Neuron (in vitro differentiated cells): Measurements from ENCODE around the gene MAP1LC3C.
"Not testable (repeated sequence)": the region's sequence is repeated elsewhere in the genome, so short reads cannot be mapped to it uniquely, and the experiment has no call there.

Source experiments
- H2AFZ ChIP-seq: one replicate; pipeline ENCODE4 v1.6.1; 2013; ENCODE audit warnings: low read depth, mild to moderate bottlenecking, inconsistent platforms, low read length, moderate library complexity
- H3K27me3 ChIP-seq: one replicate; pipeline ENCODE4 v1.6.1; 2013; ENCODE audit warnings: low read length; ENCODE audit not compliant: insufficient read depth
- H3K36me3 ChIP-seq: one replicate; pipeline ENCODE4 v1.6.1; 2013; ENCODE audit warnings: low read length; ENCODE audit not compliant: insufficient read depth
- H3K4me1 ChIP-seq: one replicate; pipeline ENCODE4 v1.6.1; 2013; ENCODE audit warnings: low read length; ENCODE audit not compliant: insufficient read depth
- H3K4me3 ChIP-seq: 2 replicates; pipeline ENCODE4 v1.5.1; 2013; ENCODE audit warnings: mild to moderate bottlenecking, low read length, moderate library complexity
- H3K9me3 ChIP-seq: one replicate; pipeline ENCODE4 v1.6.1; 2013; ENCODE audit warnings: low read length

Gene MAP1LC3C

GRCh38 chr1:242005866-242006535 lies 7.1 kb upstream of the MAP1LC3C start:
- H3K9me3 ChIP-seq = no peaks in the 10 kb centered on the region
- H3K4me1 ChIP-seq = no peaks in the 10 kb centered on the region
- no peaks in the 10 kb centered on the region for H3K36me3 ChIP-seq
- H2AFZ ChIP-seq = no peak overlapping the region
- H3K27me3 ChIP-seq = no peaks in the 10 kb centered on the region
- no peak overlapping the region for H3K4me3 ChIP-seq

GRCh38 chr1:242004751-242005495 lies 6.0 kb upstream of the MAP1LC3C start:
- Histone ChIP-seq H3K27me3 (no peaks in the 10 kb centered on the region), H3K9me3 (no peaks in the 10 kb centered on the region), H3K4me3 (no peak overlapping the region), H3K36me3 (no peaks in the 10 kb centered on the region), H2AFZ (no peak overlapping the region), H3K4me1 (no peaks in the 10 kb centered on the region)

- H3K4me3 ChIP-seq = no peak overlapping the region
- H3K36me3 ChIP-seq = no peaks in the 10 kb centered on the region
- H3K27me3 ChIP-seq = no peaks in the 10 kb centered on the region
- H2AFZ ChIP-seq = no peak overlapping the region
- no peaks in the 10 kb centered on the region for H3K9me3 ChIP-seq
- peaks cover 11% of the 10 kb centered on the region for H3K4me1 ChIP-seq
These were observed 3.6 kb upstream of the MAP1LC3C start for GRCh38 chr1:242002510-242002909.

- no peaks in the 10 kb centered on the region for H3K9me3 ChIP-seq
- H3K4me1 ChIP-seq = peaks cover 11% of the 10 kb centered on the region
- H3K36me3 ChIP-seq = no peaks in the 10 kb centered on the region
- H3K27me3 ChIP-seq = no peaks in the 10 kb centered on the region
- H3K4me3 ChIP-seq = no peak overlapping the region
- no peak overlapping the region for H2AFZ ChIP-seq
These were observed 3.2 kb upstream of the MAP1LC3C start for GRCh38 chr1:242002072-242002471.

GRCh38 chr1:242000434-242000833 lies 1.5 kb upstream of the MAP1LC3C start:
- Histone ChIP-seq H3K27me3 (no peaks in the 10 kb centered on the region), H3K36me3 (no peaks in the 10 kb centered on the region), H3K4me3 (no peak overlapping the region), H3K4me1 (peaks cover 11% of the 10 kb centered on the region), H2AFZ (no peak overlapping the region), H3K9me3 (no peaks in the 10 kb centered on the region)

- Histone ChIP-seq H3K9me3 (no peaks in the 10 kb centered on the region), H3K4me3 (peak overlapping the region; percentile 38), H3K4me1 (peaks cover 11% of the 10 kb centered on the region), H3K36me3 (no peaks in the 10 kb centered on the region), H3K27me3 (no peaks in the 10 kb centered on the region), H2AFZ (peak overlapping the region; percentile 52)
These were observed 431 bp downstream of the MAP1LC3C start for GRCh38 chr1:241998412-241998921.

GRCh38 chr1:241997401-241997998 lies 1.4 kb downstream of the MAP1LC3C start:
- no peaks in the 10 kb centered on the region for H3K9me3 ChIP-seq
- no peak overlapping the region for H2AFZ ChIP-seq
- H3K36me3 ChIP-seq = no peaks in the 10 kb centered on the region
- H3K27me3 ChIP-seq = no peaks in the 10 kb centered on the region
- no peak overlapping the region for H3K4me3 ChIP-seq
- H3K4me1 ChIP-seq = peaks cover 11% of the 10 kb centered on the region

- Histone ChIP-seq H3K27me3 (no peaks in the 10 kb centered on the region), H3K9me3 (no peaks in the 10 kb centered on the region), H2AFZ (no peak overlapping the region), H3K4me3 (no peak overlapping the region), H3K36me3 (no peaks in the 10 kb centered on the region), H3K4me1 (peaks cover 9% of the 10 kb centered on the region)
These were observed 4.7 kb downstream of the MAP1LC3C start for GRCh38 chr1:241994171-241994570.

- Histone ChIP-seq H2AFZ (no peak overlapping the region), H3K4me1 (no peaks in the 10 kb centered on the region), H3K36me3 (no peaks in the 10 kb centered on the region), H3K27me3 (no peaks in the 10 kb centered on the region), H3K9me3 (no peaks in the 10 kb centered on the region), H3K4me3 (no peak overlapping the region)
These were observed 6.2 kb downstream of the MAP1LC3C start for GRCh38 chr1:241992734-241993133.

- no peaks in the 10 kb centered on the region for H3K27me3 ChIP-seq
These were observed 8.9 kb downstream of the MAP1LC3C start for GRCh38 chr1:241990040-241990439.

GRCh38 chr1:241988389-241988930 lies 10.4 kb downstream of the MAP1LC3C start:
- not testable (repeated sequence) for H3K4me3 ChIP-seq, H2AFZ ChIP-seq, H3K4me1 ChIP-seq, H3K36me3 ChIP-seq, H3K9me3 ChIP-seq, H3K27me3 ChIP-seq

More at GRCh38 chr1:241990040-241990439, 8.9 kb downstream of the MAP1LC3C start:
- no peaks in the 10 kb centered on the region for H3K4me1 ChIP-seq
- H3K9me3 ChIP-seq = no peaks in the 10 kb centered on the region
- no peaks in the 10 kb centered on the region for H3K36me3 ChIP-seq
- H2AFZ ChIP-seq = no peak overlapping the region
- no peak overlapping the region for H3K4me3 ChIP-seq

- H3K36me3 ChIP-seq = no peaks in the 10 kb centered on the region
- H3K9me3 ChIP-seq = peaks cover 2% of the 10 kb centered on the region
- no peak overlapping the region for H3K4me3 ChIP-seq
- H2AFZ ChIP-seq = no peak overlapping the region
- no peaks in the 10 kb centered on the region for H3K27me3 ChIP-seq
- H3K4me1 ChIP-seq = no peaks in the 10 kb centered on the region
These were observed 13.1 kb downstream of the MAP1LC3C start for GRCh38 chr1:241985787-241986186.

- H3K27me3 ChIP-seq = no peaks in the 10 kb centered on the region
- H3K4me1 ChIP-seq = no peaks in the 10 kb centered on the region
- no peak overlapping the region for H2AFZ ChIP-seq
- peaks cover 3% of the 10 kb centered on the region for H3K9me3 ChIP-seq
- H3K36me3 ChIP-seq = no peaks in the 10 kb centered on the region
- H3K4me3 ChIP-seq = no peak overlapping the region
These were observed 19.0 kb downstream of the MAP1LC3C start for GRCh38 chr1:241979926-241980325.
